ENCODE results near the gene SLC30A4.

SLC30A4 gene

DNA sequence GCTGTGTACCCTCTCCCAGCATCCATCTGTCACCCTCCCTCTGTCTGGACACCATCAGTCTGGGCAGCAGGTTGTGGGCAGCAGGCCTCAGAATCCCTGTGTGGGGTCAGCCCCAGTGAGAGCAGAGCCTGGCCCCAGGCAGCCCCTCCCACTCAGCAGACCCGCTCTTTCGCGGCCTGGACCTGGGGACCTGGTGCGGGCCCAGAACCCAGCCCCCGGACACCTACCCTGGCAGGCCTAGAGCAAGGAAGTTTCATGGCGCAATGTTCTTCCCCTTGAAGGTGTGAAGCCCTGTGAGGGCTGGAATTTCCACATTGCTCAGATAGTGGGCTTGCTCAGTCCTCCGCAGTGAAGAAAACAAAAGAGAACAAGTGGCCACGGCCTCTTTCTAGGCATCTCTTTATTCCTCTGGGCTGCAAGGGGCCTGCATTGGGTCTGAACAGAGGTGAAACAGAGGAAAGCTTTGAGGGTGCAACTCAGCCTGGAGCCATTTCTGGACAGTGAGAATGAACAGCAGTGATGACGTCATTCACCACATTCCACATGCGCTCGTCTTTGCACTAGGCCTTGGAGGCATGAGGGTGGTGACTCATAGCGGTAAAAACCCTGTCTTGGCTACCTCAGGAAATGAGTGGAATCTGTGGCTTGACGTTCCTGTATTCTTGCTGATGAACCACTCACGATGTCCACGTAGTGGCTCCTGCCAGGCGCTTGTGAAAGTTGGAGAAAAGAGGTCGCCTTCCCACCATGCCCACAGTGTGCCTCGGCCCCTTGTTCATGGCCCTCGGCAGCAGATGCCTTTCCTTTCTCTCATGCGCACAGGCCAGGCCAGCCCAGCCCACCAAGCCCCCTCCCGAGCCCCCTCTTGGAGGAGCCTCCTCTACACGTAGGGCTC, 66.1 kb downstream of the SLC30A4 start:
- in situ Hi-C loops (cut with HindIII; ENCODE audit: low sequenced_read_pairs): loop anchor here (10.0 kb wide), 1 partner anchor 292 kb away; no protein-coding TSS in a partner anchor

DNA sequence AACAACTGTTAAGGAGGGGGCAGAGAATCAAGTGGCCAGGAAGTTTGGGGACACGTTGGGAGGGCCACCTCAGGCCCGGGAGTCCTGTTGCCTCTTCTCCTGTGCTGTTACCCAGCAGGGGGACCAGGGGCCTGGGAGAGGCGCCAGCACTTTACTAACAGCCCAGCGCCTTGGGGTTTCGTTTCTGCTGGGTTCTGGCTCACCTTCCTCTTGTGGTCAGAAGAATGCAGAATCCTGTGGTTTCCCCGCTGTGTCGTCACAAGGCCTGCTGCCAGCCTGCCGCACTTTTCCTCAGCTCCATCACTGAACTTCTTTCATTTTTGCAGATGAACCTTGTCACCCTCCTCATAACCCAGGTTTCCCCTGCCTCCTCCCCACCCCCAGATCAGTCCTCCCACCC, 67.7 kb downstream of the SLC30A4 start:
- in situ Hi-C loops (cut with HindIII; ENCODE audit: low sequenced_read_pairs): loop anchor here (10.0 kb wide), 1 partner anchor 290 kb away; no protein-coding TSS in a partner anchor

- in situ Hi-C loops (cut with HindIII; ENCODE audit: low sequenced_read_pairs): loop anchor here (10.0 kb wide), 1 partner anchor 286 kb away; no protein-coding TSS in a partner anchor
Measured at GRCh38 chr15:45451265-45451664, 71.3 kb downstream of the SLC30A4 start.

DNA sequence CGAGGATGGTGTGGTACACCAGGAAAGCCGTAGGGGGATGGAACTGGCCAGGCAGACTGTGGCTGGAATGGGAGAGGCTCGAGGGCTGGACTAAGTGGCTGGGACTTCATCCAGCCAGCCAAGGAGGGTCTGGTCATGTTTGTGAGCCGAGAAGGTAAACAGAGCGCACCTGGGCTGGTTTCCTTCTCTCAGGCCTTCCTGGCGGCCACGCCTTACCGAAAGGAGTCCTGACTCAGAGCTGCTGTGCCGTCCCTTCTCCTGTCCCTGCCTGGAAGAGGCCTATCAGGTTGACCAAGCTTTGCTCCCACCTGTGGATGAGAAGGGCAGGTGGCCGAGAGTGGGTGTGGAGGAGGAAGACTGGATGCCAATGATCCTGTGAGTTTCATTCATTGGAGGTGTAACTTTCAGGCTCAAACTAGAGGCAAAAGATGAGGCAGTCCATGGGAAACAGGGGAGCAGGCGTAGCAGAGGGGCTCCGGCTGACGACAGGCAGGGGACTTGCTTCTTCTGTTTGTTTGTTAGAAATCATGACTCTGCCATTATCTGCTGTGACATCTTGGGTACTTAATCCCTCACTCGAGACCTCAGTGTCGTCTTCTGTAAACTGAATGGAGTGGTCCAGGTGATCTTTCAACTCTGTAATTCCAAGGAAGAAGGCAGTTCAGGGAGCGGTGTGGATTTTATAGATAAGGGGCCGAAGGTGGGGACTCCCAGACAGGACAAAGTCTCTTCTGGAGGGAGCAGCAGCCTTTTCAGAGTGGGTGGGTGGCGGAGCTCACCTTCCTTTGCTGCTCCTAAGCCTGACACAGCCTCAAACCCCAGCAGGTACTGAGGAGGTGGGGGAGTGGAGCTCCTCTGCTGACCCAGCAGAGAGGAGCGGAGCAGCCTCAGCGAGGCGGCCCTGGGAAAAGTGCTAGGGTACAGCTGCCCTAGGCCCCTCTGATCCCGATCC, 72.4 kb downstream of the SLC30A4 start:
- in situ Hi-C loops (cut with HindIII; ENCODE audit: low sequenced_read_pairs): loop anchor here (10.0 kb wide), 1 partner anchor 285 kb away; no protein-coding TSS in a partner anchor

DNA sequence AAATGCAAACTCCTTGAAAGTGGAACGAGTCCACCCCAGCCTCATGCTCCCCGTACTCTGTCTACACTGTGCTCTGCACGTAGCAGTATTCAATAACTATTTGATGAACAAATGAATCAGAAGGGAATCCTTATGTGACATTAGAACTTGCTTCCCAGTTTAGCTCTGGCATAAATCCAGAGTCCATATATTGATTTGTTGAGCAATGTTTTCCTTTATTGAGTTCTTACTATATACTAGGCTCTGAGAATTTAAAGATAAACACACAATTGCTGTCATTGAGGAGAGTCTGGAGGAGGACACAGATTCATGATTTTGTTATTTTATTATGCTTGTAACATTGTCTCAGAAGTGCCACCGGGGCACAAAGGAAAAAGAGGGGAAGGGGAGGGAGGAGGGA, 73.2 kb downstream of the SLC30A4 start:
- in situ Hi-C loops (cut with HindIII; ENCODE audit: low sequenced_read_pairs): no loop called here

GRCh38 chr15:45448066-45448915, 74.3 kb downstream of the SLC30A4 start:
- in situ Hi-C loops (cut with HindIII; ENCODE audit: low sequenced_read_pairs): no loop called here

GRCh38 chr15:45443645-45444044, 78.9 kb downstream of the SLC30A4 start:
- in situ Hi-C loops (cut with HindIII; ENCODE audit: low sequenced_read_pairs): no loop called here

DNA sequence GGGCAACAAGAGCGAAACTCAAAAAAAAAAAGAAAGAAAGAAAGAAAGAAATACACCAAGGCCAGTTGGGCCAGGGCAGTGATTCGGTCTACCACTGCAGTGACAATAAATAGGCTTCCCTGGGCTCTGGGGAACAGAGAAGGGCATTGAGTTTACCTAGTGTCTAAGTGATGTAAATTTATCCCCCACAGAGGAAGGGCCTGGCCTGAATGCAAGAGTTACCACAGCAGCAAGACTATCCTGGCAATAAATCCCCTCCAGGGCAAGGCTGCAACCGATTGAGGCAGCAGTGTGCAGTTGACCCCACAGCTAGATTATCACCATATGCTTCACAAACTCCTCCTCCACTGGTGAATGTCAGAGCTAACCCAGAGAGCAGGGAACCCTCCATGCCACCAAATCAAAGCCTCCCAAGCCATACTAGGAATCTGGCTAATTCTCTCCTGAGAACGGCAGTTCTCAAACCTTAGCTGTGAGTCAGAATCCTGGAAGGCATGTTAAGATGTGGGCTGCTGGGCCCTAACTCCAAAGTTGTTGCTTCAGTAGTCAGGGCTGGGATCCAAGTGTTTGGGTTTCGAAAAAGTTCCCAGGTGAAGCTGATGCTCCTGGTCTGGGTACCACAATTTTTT, 79.9 kb downstream of the SLC30A4 start:
- in situ Hi-C loops (cut with HindIII; ENCODE audit: low sequenced_read_pairs): no loop called here

DNA sequence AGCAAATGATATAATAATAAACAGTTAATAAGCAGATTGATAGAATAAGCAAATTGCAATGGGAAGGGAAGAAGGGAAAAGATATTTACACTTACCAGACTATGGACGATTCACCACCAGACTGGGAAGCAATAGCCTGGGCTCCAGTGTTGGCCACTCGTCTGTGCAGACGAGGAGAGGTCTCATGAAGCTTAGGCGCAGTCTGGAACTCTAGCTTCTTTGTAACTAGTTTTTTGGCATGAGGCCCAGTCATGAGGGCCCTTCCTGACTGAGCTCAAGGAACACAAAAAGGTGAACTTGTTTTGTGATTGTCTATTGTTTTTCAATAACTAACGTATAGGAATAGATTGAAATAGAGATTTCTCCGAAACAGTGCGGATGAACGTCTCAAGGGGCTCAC, 80.9 kb downstream of the SLC30A4 start:
- in situ Hi-C loops (cut with HindIII; ENCODE audit: low sequenced_read_pairs): no loop called here

DNA sequence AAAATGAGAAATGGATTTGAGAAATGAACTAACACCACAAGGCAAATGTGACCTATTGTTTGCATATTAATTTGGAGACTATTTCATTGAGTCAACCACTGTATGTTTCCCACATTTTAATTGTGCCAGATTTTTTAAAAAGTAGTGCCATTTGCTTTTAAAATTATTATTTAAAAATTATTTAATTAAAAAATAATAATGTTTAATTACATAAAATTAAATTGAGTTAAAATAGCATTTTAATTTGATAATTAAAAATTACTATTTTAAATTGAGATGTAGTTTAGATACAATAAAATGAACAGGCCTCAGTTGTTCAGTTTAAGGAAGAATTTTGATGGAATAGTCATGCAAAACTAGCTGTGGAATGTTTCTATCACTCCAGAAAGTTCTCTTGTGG, 81.5 kb downstream of the SLC30A4 start:
- in situ Hi-C loops (cut with HindIII; ENCODE audit: low sequenced_read_pairs): no loop called here

- in situ Hi-C loops (cut with HindIII; ENCODE audit: low sequenced_read_pairs): no loop called here
Measured at GRCh38 chr15:45439521-45440260, 82.9 kb downstream of the SLC30A4 start.

DNA sequence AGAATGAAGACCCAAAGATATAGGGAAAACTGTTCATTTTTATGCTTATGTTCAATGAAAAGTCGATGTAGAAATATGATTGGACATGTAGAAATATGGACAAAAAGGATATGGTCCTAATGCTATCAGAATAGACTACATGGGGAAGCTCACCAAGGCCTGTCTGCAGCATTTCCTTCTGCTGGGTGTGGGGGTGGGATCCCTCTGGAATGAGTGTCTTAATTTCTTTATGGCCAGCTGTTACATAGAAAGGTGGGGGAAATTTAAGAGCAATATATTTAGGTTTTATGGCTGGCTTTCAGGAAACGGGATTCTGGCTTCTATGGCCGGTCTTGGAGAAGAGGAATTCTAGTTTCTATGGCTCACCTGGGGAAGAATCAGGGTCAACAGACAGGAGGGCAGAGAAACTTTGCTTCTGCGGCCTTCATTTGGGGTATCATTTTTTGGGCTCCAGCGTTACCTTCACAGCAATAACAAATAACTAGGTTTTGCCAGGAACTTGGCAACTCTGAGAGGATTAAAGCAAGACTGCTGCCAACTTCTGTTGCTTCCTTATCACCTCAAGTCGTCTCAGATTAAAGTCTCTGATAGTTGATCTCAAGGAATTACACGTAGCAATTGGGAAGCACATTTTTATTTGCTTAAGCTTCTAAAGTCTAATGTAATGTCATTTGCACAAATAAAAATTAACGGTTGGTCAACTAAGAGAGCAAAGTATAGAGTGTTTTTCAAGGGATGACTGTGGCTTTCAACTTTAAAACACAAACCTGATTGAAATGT, 87.2 kb downstream of the SLC30A4 start:
- in situ Hi-C loops (cut with HindIII; ENCODE audit: low sequenced_read_pairs): no loop called here

- in situ Hi-C loops (cut with HindIII; ENCODE audit: low sequenced_read_pairs): no loop called here
Measured at GRCh38 chr15:45434078-45434567, 88.4 kb downstream of the SLC30A4 start.

DNA sequence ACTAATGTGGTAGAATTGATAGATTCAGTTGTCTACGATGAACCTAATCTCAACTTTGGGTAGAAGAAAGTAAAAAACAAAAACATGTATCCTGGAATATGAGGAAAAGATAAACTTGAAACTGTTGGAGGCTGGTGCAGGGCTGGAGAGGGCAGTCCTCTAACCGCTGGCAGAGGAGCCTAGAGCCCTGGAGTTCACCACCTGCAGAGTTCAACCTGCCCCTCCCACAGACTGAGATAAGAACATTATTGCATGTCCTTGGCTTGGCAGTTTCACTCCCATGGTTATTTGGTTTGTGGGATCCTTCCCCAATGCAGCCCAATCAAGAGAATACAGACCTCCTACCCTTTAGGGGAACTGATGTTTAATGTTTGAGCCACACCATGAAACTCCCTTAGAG, 91.0 kb downstream of the SLC30A4 start:
- in situ Hi-C loops (cut with HindIII; ENCODE audit: low sequenced_read_pairs): no loop called here

GRCh38 chr15:45429941-45430792, 92.4 kb downstream of the SLC30A4 start:
- in situ Hi-C loops (cut with HindIII; ENCODE audit: low sequenced_read_pairs): no loop called here
